CD4-positive, alpha-beta memory T cell (primary cell): Measurements from ENCODE around the gene TRPT1. TPM values are rescaled to one million over a fixed set of nuclear protein-coding genes. Genes with fewer than 3 reads are reported as not detected.
"Not testable (repeated sequence)": the region's sequence is repeated elsewhere in the genome, so short reads cannot be mapped to it uniquely, and the experiment has no call there.

Experiments
- CTCF ChIA-PET: fragments of 350-600 bp; sonication (Branson Sonifier 250); formaldehyde crosslinking; loops from one replicate; lab custom pipeline; 2021; ENCODE audit warnings: inconsistent platforms; ENCODE audit not compliant: partially characterized antibody; lab: Charles Lee
- POLR2A ChIA-PET: fragments of 350-600 bp; sonication (Branson Sonifier 250); formaldehyde crosslinking; loops from one replicate; lab custom pipeline; 2021; ENCODE audit not compliant: partially characterized antibody; lab: Charles Lee
- DNase-seq, 5 donors: peaks; one replicate each; pipeline versions ENCODE4 v3.0.0 to v3.0.0-alpha.2; 2020 to 2022; ENCODE audit warnings: mixed read lengths in 1 of 5
- H3K27ac ChIP-seq: one replicate; pipeline ENCODE4 v1.7.0; 2013; ENCODE audit warnings: low read depth, low read length
- H3K27me3 ChIP-seq: 2 replicates; pipeline ENCODE4 v1.7.0; 2013; ENCODE audit warnings: mild to moderate bottlenecking, low read length, moderate library complexity; ENCODE audit not compliant: insufficient read depth
- H3K36me3 ChIP-seq: 2 replicates; pipeline ENCODE4 v1.7.0; 2013; ENCODE audit warnings: mild to moderate bottlenecking, low read length, moderate library complexity; ENCODE audit not compliant: insufficient read depth
- H3K4me1 ChIP-seq: 2 replicates; pipeline ENCODE4 v1.7.0; 2013; ENCODE audit warnings: mild to moderate bottlenecking, low read length, moderate library complexity; ENCODE audit not compliant: insufficient read depth
- H3K4me3 ChIP-seq, 2 donors: one replicate each; pipeline ENCODE4 v1.7.0; 2013; ENCODE audit warnings: low read length in 2 of 2, mild to moderate bottlenecking in 1 of 2
- H3K9me3 ChIP-seq, 2 donors: one replicate each; pipeline ENCODE4 v1.7.0; 2013; ENCODE audit warnings: low read length in 2 of 2, control low read depth in 1 of 2; ENCODE audit not compliant: control insufficient read depth in 1 of 2
- H3K27ac Mint-ChIP-seq, 7 donors: one replicate each; pipeline ENCODE4 v1.8.0; 2020 to 2021; ENCODE audit warnings: mixed read lengths in 7 of 7, mild to moderate bottlenecking in 6 of 7, inconsistent platforms in 3 of 7, moderate library complexity in 3 of 7
- H3K27me3 Mint-ChIP-seq, 2 donors: one replicate each; pipeline ENCODE4 v1.8.0; 2020 to 2021; ENCODE audit warnings: mixed read lengths in 2 of 2
- H3K36me3 Mint-ChIP-seq, 2 donors: one replicate each; pipeline ENCODE4 v1.8.0; 2020 to 2021; ENCODE audit warnings: mixed read lengths in 2 of 2, inconsistent platforms in 1 of 2, mild to moderate bottlenecking in 1 of 2
- H3K4me1 Mint-ChIP-seq, 4 donors: one replicate each; pipeline ENCODE4 v1.8.0; 2020 to 2021; ENCODE audit warnings: mixed read lengths in 4 of 4, mild to moderate bottlenecking in 1 of 4
- H3K4me3 Mint-ChIP-seq, 8 donors: one replicate each; pipeline ENCODE4 v1.8.0; 2020 to 2021; ENCODE audit warnings: mixed read lengths in 8 of 8, mild to moderate bottlenecking in 7 of 8, moderate library complexity in 6 of 8, inconsistent platforms in 3 of 8
- H3K9me3 Mint-ChIP-seq, 8 donors: one replicate each; pipeline ENCODE4 v1.8.0; 2020 to 2021; ENCODE audit warnings: mixed read lengths in 8 of 8, mild to moderate bottlenecking in 5 of 8, inconsistent platforms in 3 of 8, moderate library complexity in 1 of 8
- intact Hi-C: fragments of 100-400 bp; cut with micrococcal nuclease; formaldehyde crosslinking; loops from one replicate; pipeline ENCODE4 v1.15.1; 2023
- polyA plus RNA-seq, 2 donors: library from polyadenylated mRNA; unstranded; fragments of 300-500 nt; fragmentation: Illumina TruSeq; gene quantifications; one replicate each; pipeline ENCODE4 v1.2.3, GENCODE V29; 2021
- total RNA-seq, 2 experiments: library from RNA; stranded (reverse); gene quantifications; one replicate each; pipeline ENCODE4 v1.2.3, GENCODE V29; 2021

TRPT1 gene
- total and polyA plus RNA-seq, 4 experiments from 2014 or later: 31.1 to 42.1 (median 36.4) TPM

DNA sequence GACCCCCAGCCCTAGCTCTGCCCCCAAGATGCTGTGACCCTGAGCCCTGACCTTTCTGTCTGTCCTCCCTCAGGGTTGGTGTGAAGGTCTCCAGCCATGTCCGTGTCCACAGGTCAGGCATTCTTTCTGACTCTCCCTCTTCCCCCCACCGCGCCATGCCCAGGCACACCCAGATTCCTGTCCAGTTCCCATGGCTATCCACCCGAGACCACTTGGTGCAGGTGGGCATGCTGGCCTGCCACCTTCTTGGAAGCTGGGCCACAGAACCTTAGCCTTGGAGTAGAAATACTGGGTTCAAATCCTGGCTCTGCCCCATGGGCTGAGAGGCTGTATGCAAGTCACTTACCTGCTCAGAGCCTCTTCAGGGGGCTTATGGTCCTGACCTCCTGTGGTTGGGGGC, 23.1 kb upstream of the TRPT1 start:
- intact Hi-C loops: loop anchor here (10.0 kb wide), 1 partner anchor 526 kb away; the partner anchor contains the start of gene SF1
- no peaks in the 10 kb centered on the region for H3K9me3 ChIP-seq
- H3K4me1 Mint-ChIP-seq: peaks cover 8 to 56% (median 25%) of the 10 kb centered on the region in 4 donors
- peaks cover 0 to 5% of the 10 kb centered on the region in 2 donors for H3K36me3 Mint-ChIP-seq
- no peak for DNase-seq
- H3K27me3 ChIP-seq: no peaks in the 10 kb centered on the region
- ChIA-PET CTCF (interaction anchor here (0.8 to 10.5 kb wide), 9 partner anchors 8 to 54 kb away, joined by 3 to 121 read pairs (median 10); partner anchors contain the start of genes CATSPERZ, DNAJC4, ESRRA and FERMT3), POLR2A (interaction anchor here (0.9 to 38.9 kb wide), 7 partner anchors 8 to 55 kb away, joined by 3 to 937 read pairs (median 23); partner anchors contain the start of genes DNAJC4, FERMT3, FKBP2 and VEGFB)
- peak overlapping the region in 4 of 8 donors; percentile 21 to 76 (median 45) for H3K4me3 Mint-ChIP-seq
- H3K9me3 Mint-ChIP-seq: no peaks in the 10 kb centered on the region
- H3K4me3 ChIP-seq: no peak overlapping the region
- H3K36me3 ChIP-seq: no peaks in the 10 kb centered on the region
- H3K27me3 Mint-ChIP-seq: no peaks in the 10 kb centered on the region
- H3K27ac Mint-ChIP-seq: peak overlapping the region in 1 of 7 donors; percentile 86
- peaks cover 54% of the 10 kb centered on the region for H3K4me1 ChIP-seq
- no peak overlapping the region for H3K27ac ChIP-seq

DNA sequence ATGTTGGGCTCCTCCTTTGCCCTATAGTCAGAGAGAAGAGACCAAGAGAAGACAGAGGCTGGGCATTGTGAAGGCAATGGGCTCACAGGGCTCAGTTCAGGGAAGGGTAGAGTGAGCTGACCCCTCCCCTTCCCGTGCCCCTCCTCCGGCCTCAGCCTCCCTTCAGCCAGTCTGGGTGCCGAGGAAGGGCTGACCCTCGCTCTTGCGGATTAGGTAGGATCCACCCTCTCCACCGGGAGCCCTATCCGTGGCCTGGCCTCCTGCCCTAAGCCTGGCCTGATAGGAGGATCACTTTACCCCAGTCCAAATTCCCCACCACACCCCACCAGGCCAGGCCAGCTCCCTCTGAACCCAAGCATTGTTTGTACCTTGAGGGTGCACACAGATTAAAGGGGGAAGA, 22.6 kb upstream of the TRPT1 start:
- Mint-ChIP-seq H3K4me3 (peak overlapping the region in 4 of 8 donors; percentile 57 to 82 (median 74)), H3K4me1 (peaks cover 7 to 60% (median 27%) of the 10 kb centered on the region in 4 donors), H3K9me3 (no peaks in the 10 kb centered on the region), H3K36me3 (peaks cover 0 to 7% of the 10 kb centered on the region in 2 donors), H3K27me3 (no peaks in the 10 kb centered on the region), H3K27ac (peak overlapping the region in 2 of 7 donors; percentile 86 to 88)
- intact Hi-C loops: loop anchor here (10.0 kb wide), 1 partner anchor 526 kb away; the partner anchor contains the start of gene SF1
- Histone ChIP-seq H3K4me1 (peaks cover 54% of the 10 kb centered on the region), H3K9me3 (no peaks in the 10 kb centered on the region), H3K27ac (no peak overlapping the region), H3K4me3 (no peak overlapping the region), H3K27me3 (no peaks in the 10 kb centered on the region), H3K36me3 (no peaks in the 10 kb centered on the region)
- POLR2A ChIA-PET: interaction anchor here (0.9 to 38.9 kb wide), 6 partner anchors 8 to 53 kb away, joined by 3 to 937 read pairs (median 79); partner anchors contain the start of genes DNAJC4, FERMT3 and VEGFB
- DNase-seq: no peak
- CTCF ChIA-PET: interaction anchor here (1.4 to 10.5 kb wide), 3 partner anchors 30 to 55 kb away, joined by 4 to 121 read pairs (median 78); partner anchors contain the start of genes CATSPERZ, ESRRA and FERMT3

DNA sequence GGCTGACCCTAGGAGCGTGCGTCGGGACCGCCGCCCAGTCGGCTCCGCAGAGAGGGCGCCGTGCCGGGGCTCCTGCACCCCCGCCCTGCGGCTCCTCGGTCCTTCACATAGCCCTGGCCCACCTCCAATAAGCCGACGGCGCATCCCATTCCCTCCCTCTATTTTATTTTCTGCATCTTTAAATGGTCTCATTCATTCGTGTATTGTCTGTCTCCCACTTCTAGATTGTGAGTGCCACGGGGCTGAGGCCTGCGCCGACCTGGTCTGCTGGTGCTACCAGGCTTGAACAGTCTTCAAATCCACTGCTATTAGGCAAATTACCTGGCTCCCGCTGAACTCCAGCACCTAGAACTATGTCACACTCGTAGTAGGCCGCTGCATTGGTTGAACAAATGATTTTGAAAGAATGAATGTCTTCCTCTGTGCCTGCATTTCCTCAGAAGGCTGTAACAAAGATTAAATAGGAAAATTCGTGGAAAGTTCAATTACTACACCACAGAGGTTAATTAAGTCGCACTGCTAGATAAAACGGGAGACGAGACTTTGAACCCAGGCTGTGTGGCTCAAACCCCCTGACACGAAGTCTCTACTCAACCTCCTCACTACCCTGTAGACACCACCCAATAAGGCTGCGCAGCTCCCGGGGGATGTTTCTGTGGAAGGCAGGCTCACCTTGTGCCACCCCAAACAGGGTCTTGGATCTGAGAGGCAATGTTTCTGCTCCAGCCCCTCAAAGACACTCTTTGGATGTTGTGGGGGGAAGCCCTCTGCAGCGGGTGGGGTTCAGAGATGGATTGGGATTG, 21.9 kb upstream of the TRPT1 start:
- H3K27ac ChIP-seq: no peak overlapping the region
- no peaks in the 10 kb centered on the region for H3K27me3 Mint-ChIP-seq
- H3K4me3 ChIP-seq: peak overlapping the region in 1 of 2 donors; percentile 98
- peak overlapping the region; percentile 2 to 93 (median 88) for H3K27ac Mint-ChIP-seq
- no peaks in the 10 kb centered on the region for H3K9me3 ChIP-seq
- H3K4me1 Mint-ChIP-seq: peaks cover 10 to 65% (median 30%) of the 10 kb centered on the region in 4 donors
- H3K4me3 Mint-ChIP-seq: peak overlapping the region; percentile 69 to 82 (median 76)
- ChIA-PET CTCF (interaction anchor here (8.4 to 10.5 kb wide), 2 partner anchors 42 to 56 kb away, joined by 78 to 121 read pairs; partner anchors contain the start of genes CATSPERZ, ESRRA and FERMT3), POLR2A (interaction anchor here (1.2 to 38.9 kb wide), 11 partner anchors 9 to 70 kb away, joined by 3 to 937 read pairs (median 23); partner anchors contain the start of genes BAD, CATSPERZ, DNAJC4 and FERMT3)
- intact Hi-C loops: loop anchor here (1.0 to 10.0 kb wide), 2 partner anchors 21 to 527 kb away; partner anchors contain the start of gene SF1
- no peaks in the 10 kb centered on the region for H3K36me3 ChIP-seq
- no peaks in the 10 kb centered on the region for H3K9me3 Mint-ChIP-seq
- H3K4me1 ChIP-seq: peaks cover 53% of the 10 kb centered on the region
- DNase-seq: no peak
- no peaks in the 10 kb centered on the region for H3K27me3 ChIP-seq
- H3K36me3 Mint-ChIP-seq: peaks cover 0 to 11% of the 10 kb centered on the region in 2 donors

DNA sequence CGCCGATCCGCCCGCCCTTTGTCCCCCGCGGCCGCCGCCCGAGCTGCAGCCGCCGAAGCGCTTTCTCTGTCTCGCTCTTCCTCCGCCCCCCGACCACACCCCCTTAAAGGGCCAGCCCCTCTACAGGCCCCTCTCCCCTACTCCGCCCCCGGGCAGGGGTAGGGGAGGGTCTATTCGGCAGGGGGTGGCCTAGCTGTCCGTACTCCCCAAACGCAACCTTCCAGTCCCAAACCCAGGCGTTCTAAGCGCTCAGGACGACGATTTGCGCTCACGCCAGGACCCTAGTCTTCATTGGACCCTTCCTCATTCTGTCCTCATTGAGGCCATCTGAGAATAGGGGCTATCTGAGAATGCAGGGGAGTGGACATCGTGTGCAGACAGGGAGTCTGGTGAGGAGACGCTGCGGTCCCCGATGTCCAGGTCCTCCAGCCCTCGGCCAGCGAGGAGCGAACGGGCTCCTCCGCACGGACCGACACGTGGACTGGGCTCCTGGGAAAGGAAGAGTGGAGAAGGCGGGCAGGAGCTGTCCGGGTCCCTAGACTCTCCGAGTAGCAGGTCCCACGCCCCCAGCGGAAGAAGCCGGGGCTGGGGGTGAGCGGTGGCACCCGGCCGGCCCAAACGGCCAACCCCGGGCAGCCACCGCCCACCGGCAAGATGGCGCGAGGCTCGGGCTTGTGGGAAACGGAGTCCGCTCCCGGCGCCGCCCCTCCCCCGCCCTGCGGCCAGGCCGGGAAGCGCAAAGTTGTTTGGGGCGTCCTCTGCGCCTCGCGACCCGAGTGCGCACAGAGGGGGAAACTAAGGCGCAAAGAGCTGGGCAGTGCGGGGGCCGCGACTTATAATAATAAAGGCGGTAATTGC, 21.1 kb upstream of the TRPT1 start, which contains the start of gene PPP1R14B:
PPP1R14B (minus strand) TSS at position 73 of the 858 bp plus-strand sequence. CDS start 270 bp downstream, outside the sequence.
- no peaks in the 10 kb centered on the region for H3K9me3 Mint-ChIP-seq
- H3K4me1 ChIP-seq: peaks cover 55% of the 10 kb centered on the region
- peaks cover 0 to 12% of the 10 kb centered on the region in 2 donors for H3K36me3 Mint-ChIP-seq
- no peaks in the 10 kb centered on the region for H3K9me3 ChIP-seq
- peak; percentile 72 to 82 (median 74) for DNase-seq
- POLR2A ChIA-PET: interaction anchor here (0.8 to 38.9 kb wide), 16 partner anchors 8 to 81 kb away, joined by 3 to 937 read pairs (median 16); partner anchors contain the start of genes BAD, CATSPERZ, DNAJC4 and ESRRA
- intact Hi-C loops: loop anchor here (1.0 to 10.0 kb wide), 5 partner anchors 22 to 528 kb away; partner anchors contain the start of genes ESRRA, GPR137 and SF1
- H3K27me3 ChIP-seq: no peaks in the 10 kb centered on the region
- H3K27ac ChIP-seq: peak within 1 kb of the TSS; percentile 63
- H3K36me3 ChIP-seq: no peaks in the 10 kb centered on the region
- peak within 1 kb of the TSS; percentile 83 to 92 (median 88) for H3K4me3 Mint-ChIP-seq
- peak within 1 kb of the TSS; percentile 77 to 94 (median 92) for H3K27ac Mint-ChIP-seq
- no peaks in the 10 kb centered on the region for H3K27me3 Mint-ChIP-seq
- peak within 1 kb of the TSS; percentile 95 to 98 for H3K4me3 ChIP-seq
- peaks cover 10 to 70% (median 32%) of the 10 kb centered on the region in 4 donors for H3K4me1 Mint-ChIP-seq
- CTCF ChIA-PET: interaction anchor here (0.7 to 10.5 kb wide), 4 partner anchors 25 to 70 kb away, joined by 3 to 121 read pairs (median 42); partner anchors contain the start of genes CATSPERZ, ESRRA, FERMT3 and PRDX5

DNA sequence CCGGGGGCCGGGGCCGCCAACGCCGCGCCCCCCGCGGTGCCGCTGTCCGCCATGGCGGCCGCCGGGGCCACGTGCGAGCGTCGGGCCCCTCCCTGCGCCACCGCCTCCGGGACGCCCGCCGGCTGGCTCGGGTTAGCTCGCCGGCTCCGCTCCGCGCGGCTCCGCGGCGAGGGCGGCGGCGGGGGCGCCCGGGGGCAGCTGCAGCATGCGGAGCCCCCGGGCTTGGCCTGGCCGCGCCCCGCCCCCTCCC, 20.6 kb upstream of the TRPT1 start:
- intact Hi-C loops: loop anchor here (1.0 to 10.0 kb wide), 4 partner anchors 39 to 528 kb away; partner anchors contain the start of genes ESRRA, GPR137 and SF1
- Mint-ChIP-seq H3K27ac (peak overlapping the region in 4 of 7 donors; percentile 83 to 92 (median 86)), H3K4me3 (peak overlapping the region; percentile 83 to 92 (median 87)), H3K36me3 (peaks cover 0 to 13% of the 10 kb centered on the region in 2 donors), H3K4me1 (peaks cover 9 to 67% (median 29%) of the 10 kb centered on the region in 4 donors)
- H3K36me3 ChIP-seq, H3K27me3 Mint-ChIP-seq, DNase-seq, H3K27ac ChIP-seq, H3K9me3 ChIP-seq, H3K9me3 Mint-ChIP-seq, H3K27me3 ChIP-seq: not testable (repeated sequence)
- CTCF ChIA-PET: interaction anchor here (0.7 to 10.5 kb wide), 5 partner anchors 20 to 71 kb away, joined by 3 to 121 read pairs (median 5); partner anchors contain the start of genes CATSPERZ, ESRRA, FERMT3 and NUDT22
- Histone ChIP-seq H3K4me3 (peak overlapping the region in 1 of 2 donors; percentile 98), H3K4me1 (peaks cover 51% of the 10 kb centered on the region)
- POLR2A ChIA-PET: interaction anchor here (0.8 to 38.9 kb wide), 17 partner anchors 8 to 408 kb away, joined by 3 to 937 read pairs (median 15); partner anchors contain the start of genes BAD, CATSPERZ, DNAJC4 and ESRRA
